ENCODE data around the gene WDR53.
"Not testable (repeated sequence)": the region's sequence is repeated elsewhere in the genome, so short reads cannot be mapped to it uniquely, and the experiment has no call there.

- TF ChIP-seq CTCF (IDR thresholded peaks at IDR 0.05); REST (IDR thresholded peaks at IDR 0.05; ENCODE audit: insufficient read depth in 1 of 2, low read depth in 2 of 2, low read length in 1 of 2); SIN3A (IDR thresholded peaks at IDR 0.05; ENCODE audit: borderline replicate concordance, insufficient read depth, low read depth, low read length); POLR2AphosphoS5 (IDR thresholded peaks at IDR 0.05; ENCODE audit: low read depth, low read length); TCF7L2 (IDR thresholded peaks at IDR 0.05; ENCODE audit: low read depth, low read length): not testable (repeated sequence)
These were observed 2.0 kb upstream of the WDR53 start for GRCh38 chr3:196570332-196570731.
